ENCODE data around the gene SIGLEC15. TPM values are rescaled to one million over a fixed set of nuclear protein-coding genes. Genes with fewer than 3 reads are reported as not detected.

Gene SIGLEC15
- total and polyA plus RNA-seq, 2 experiments from 2014 or later, result 0.30 to 1.5 TPM

GRCh38 chr18:45887585-45887984 is 62.1 kb downstream of the SIGLEC15 start:
- Histone ChIP-seq H3K36me3 (replicated peaks; ENCODE audit: insufficient read depth, low read depth) (no peaks in the 10 kb centered on the region), H3K4me3 (no peak overlapping the region), H3K9me3 (ENCODE audit: low read depth) (no peaks in the 10 kb centered on the region), H3K27ac (no peak overlapping the region), H3K4me2 (no peak overlapping the region), H3K9me2 (replicated peaks; ENCODE audit: insufficient read depth) (no peaks in the 10 kb centered on the region), H3K79me2 (no peaks in the 10 kb centered on the region), H3K27me3 (no peaks in the 10 kb centered on the region), H3K4me1 (ENCODE audit: insufficient read depth) (no peaks in the 10 kb centered on the region), H4K20me1 (ENCODE audit: insufficient read depth, poor library complexity, severe bottlenecking) (no peaks in the 10 kb centered on the region), H2AFZ (no peak overlapping the region)
- DNase-seq (ENCODE audit: low spot score), result no peak
- WGBS (ENCODE audit: low lambda C conversion rate, missing lambda C conversion rate), result 96% methylated on average over 5 of the region's 5 CpGs
- TF ChIP-seq CTCF (IDR thresholded peaks at IDR 0.05; ENCODE audit: poor library complexity) (no peak), EZH2phosphoT487 (IDR thresholded peaks at IDR 0.05; ENCODE audit: low read depth, severe bottlenecking, unreplicated experiment) (no peak), EZH2 (IDR thresholded peaks at IDR 0.05; ENCODE audit: borderline replicate concordance) (no peak)

GRCh38 chr18:45889419-45890064 is 64.1 kb downstream of the SIGLEC15 start:
- WGBS (ENCODE audit: low lambda C conversion rate, missing lambda C conversion rate), result 96% methylated on average over 3 of the region's 3 CpGs
- Histone ChIP-seq H3K9me3 (ENCODE audit: low read depth) (no peaks in the 10 kb centered on the region), H3K79me2 (no peaks in the 10 kb centered on the region), H3K4me3 (no peak overlapping the region), H3K4me1 (ENCODE audit: insufficient read depth) (no peaks in the 10 kb centered on the region), H2AFZ (no peak overlapping the region), H4K20me1 (ENCODE audit: insufficient read depth, poor library complexity, severe bottlenecking) (no peaks in the 10 kb centered on the region), H3K9me2 (replicated peaks; ENCODE audit: insufficient read depth) (no peaks in the 10 kb centered on the region), H3K27me3 (no peaks in the 10 kb centered on the region), H3K4me2 (no peak overlapping the region), H3K27ac (no peak overlapping the region), H3K36me3 (replicated peaks; ENCODE audit: insufficient read depth, low read depth) (no peaks in the 10 kb centered on the region)
- TF ChIP-seq EZH2 (IDR thresholded peaks at IDR 0.05; ENCODE audit: borderline replicate concordance) (no peak), EZH2phosphoT487 (IDR thresholded peaks at IDR 0.05; ENCODE audit: low read depth, severe bottlenecking, unreplicated experiment) (no peak), CTCF (IDR thresholded peaks at IDR 0.05; ENCODE audit: poor library complexity) (no peak)
- DNase-seq (ENCODE audit: low spot score), result no peak

GRCh38 chr18:45890606-45891005 is 65.1 kb downstream of the SIGLEC15 start:
- no peaks in the 10 kb centered on the region for H3K27me3 ChIP-seq
- 87% methylated on average over 1 of the region's 1 CpG for WGBS (ENCODE audit: low lambda C conversion rate, missing lambda C conversion rate)
- H3K4me1 ChIP-seq (ENCODE audit: insufficient read depth), result no peaks in the 10 kb centered on the region
- no peak overlapping the region for H3K27ac ChIP-seq
- DNase-seq (ENCODE audit: low spot score), result no peak
- TF ChIP-seq EZH2phosphoT487 (IDR thresholded peaks at IDR 0.05; ENCODE audit: low read depth, severe bottlenecking, unreplicated experiment), result no peak
- no peak for TF ChIP-seq CTCF (IDR thresholded peaks at IDR 0.05; ENCODE audit: poor library complexity)
- TF ChIP-seq EZH2 (IDR thresholded peaks at IDR 0.05; ENCODE audit: borderline replicate concordance), result no peak
- no peaks in the 10 kb centered on the region for H3K79me2 ChIP-seq
- H3K9me3 ChIP-seq (ENCODE audit: low read depth), result no peaks in the 10 kb centered on the region
- no peak overlapping the region for H3K4me2 ChIP-seq
- H4K20me1 ChIP-seq (ENCODE audit: insufficient read depth, poor library complexity, severe bottlenecking), result no peaks in the 10 kb centered on the region
- H3K36me3 ChIP-seq (replicated peaks; ENCODE audit: insufficient read depth, low read depth), result no peaks in the 10 kb centered on the region
- H2AFZ ChIP-seq, result no peak overlapping the region
- H3K4me3 ChIP-seq, result no peak overlapping the region
- H3K9me2 ChIP-seq (replicated peaks; ENCODE audit: insufficient read depth), result no peaks in the 10 kb centered on the region

Measured in hepatocyte (in vitro differentiated cells).